ENCODE measurements around the gene CDK4. TPM values are rescaled to one million over a fixed set of nuclear protein-coding genes. Genes with fewer than 3 reads are reported as not detected.

Gene CDK4

DNA sequence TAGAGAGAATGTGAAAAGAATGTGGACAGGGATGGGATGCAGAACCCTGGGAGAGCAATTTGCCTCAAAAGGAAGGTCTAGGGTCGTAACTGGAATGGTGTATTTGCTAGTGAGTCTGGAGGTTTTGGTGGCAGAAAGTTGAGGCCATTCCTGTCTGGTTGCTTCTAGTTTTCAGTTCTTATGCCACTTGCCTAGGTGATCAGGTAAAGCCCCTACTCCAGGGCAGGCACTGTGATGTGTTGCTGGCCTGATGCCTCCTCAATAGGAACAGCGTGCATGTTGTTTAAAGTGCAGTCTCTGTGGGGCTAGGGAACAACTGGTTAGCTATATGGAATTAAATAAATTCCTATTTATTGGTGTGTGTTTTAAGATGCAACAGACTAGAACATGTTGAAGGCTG is 51.8 kb downstream of the CDK4 start:
- TF ChIP-seq POLR2AphosphoS5 (IDR thresholded peaks at IDR 0.05; ENCODE audit: low read depth) (no peak), GABPA (IDR thresholded peaks at IDR 0.05; ENCODE audit: low read depth) (no peak), SPI1 (IDR thresholded peaks at IDR 0.05; ENCODE audit: borderline replicate concordance, low read depth) (no peak)
- TF ChIP-seq, protein P1, sequence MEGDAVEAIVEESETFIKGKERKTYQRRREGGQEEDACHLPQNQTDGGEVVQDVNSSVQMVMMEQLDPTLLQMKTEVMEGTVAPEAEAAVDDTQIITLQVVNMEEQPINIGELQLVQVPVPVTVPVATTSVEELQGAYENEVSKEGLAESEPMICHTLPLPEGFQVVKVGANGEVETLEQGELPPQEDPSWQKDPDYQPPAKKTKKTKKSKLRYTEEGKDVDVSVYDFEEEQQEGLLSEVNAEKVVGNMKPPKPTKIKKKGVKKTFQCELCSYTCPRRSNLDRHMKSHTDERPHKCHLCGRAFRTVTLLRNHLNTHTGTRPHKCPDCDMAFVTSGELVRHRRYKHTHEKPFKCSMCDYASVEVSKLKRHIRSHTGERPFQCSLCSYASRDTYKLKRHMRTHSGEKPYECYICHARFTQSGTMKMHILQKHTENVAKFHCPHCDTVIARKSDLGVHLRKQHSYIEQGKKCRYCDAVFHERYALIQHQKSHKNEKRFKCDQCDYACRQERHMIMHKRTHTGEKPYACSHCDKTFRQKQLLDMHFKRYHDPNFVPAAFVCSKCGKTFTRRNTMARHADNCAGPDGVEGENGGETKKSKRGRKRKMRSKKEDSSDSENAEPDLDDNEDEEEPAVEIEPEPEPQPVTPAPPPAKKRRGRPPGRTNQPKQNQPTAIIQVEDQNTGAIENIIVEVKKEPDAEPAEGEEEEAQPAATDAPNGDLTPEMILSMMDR (IDR thresholded peaks at IDR 0.05; ENCODE audit: insufficient read depth, low read length): no peak
- TF ChIP-seq, protein P2, sequence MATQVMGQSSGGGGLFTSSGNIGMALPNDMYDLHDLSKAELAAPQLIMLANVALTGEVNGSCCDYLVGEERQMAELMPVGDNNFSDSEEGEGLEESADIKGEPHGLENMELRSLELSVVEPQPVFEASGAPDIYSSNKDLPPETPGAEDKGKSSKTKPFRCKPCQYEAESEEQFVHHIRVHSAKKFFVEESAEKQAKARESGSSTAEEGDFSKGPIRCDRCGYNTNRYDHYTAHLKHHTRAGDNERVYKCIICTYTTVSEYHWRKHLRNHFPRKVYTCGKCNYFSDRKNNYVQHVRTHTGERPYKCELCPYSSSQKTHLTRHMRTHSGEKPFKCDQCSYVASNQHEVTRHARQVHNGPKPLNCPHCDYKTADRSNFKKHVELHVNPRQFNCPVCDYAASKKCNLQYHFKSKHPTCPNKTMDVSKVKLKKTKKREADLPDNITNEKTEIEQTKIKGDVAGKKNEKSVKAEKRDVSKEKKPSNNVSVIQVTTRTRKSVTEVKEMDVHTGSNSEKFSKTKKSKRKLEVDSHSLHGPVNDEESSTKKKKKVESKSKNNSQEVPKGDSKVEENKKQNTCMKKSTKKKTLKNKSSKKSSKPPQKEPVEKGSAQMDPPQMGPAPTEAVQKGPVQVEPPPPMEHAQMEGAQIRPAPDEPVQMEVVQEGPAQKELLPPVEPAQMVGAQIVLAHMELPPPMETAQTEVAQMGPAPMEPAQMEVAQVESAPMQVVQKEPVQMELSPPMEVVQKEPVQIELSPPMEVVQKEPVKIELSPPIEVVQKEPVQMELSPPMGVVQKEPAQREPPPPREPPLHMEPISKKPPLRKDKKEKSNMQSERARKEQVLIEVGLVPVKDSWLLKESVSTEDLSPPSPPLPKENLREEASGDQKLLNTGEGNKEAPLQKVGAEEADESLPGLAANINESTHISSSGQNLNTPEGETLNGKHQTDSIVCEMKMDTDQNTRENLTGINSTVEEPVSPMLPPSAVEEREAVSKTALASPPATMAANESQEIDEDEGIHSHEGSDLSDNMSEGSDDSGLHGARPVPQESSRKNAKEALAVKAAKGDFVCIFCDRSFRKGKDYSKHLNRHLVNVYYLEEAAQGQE (IDR thresholded peaks at IDR 0.05; ENCODE audit: insufficient replicate concordance, low read depth): no peak
- no peak for DNase-seq (ENCODE audit: low read depth in 1 of 2, low spot score in 1 of 2)
- H3K27me3 ChIP-seq (ENCODE audit: insufficient read depth, poor library complexity, severe bottlenecking): no peaks in the 10 kb centered on the region
- no peak overlapping the region for H3K4me3 ChIP-seq (replicated peaks; ENCODE audit: insufficient read depth, low read length)
- no peak overlapping the region for H3K27ac ChIP-seq (replicated peaks)

DNA sequence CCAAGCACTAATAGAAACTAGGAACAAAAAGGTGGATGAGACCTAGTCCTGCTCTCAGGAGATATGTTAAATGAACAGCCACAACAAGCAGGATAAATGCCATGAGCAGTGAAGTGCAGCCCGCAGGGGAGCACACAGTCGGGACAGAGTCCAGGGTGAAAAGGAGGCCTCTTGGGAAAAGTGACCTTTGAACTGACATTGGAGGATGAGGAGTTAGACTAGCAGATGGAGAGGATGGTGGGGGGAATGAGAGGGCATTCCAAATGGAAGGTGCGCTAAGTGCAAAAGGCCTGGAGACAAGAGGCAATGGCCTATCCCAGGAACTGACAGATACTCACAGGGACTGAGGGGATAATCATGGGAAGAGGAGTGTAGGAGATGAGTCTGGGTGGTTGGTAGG is 53.7 kb downstream of the CDK4 start:
- no peak for DNase-seq (ENCODE audit: low read depth in 1 of 2, low spot score in 1 of 2)
- Histone ChIP-seq H3K4me3 (replicated peaks; ENCODE audit: insufficient read depth, low read length) (no peak overlapping the region), H3K27me3 (ENCODE audit: insufficient read depth, poor library complexity, severe bottlenecking) (no peaks in the 10 kb centered on the region), H3K27ac (replicated peaks) (no peak overlapping the region)
- TF ChIP-seq, protein P2 (IDR thresholded peaks at IDR 0.05; ENCODE audit: insufficient replicate concordance, low read depth): no peak
- TF ChIP-seq GABPA (IDR thresholded peaks at IDR 0.05; ENCODE audit: low read depth) (no peak), POLR2AphosphoS5 (IDR thresholded peaks at IDR 0.05; ENCODE audit: low read depth) (no peak), SPI1 (IDR thresholded peaks at IDR 0.05; ENCODE audit: borderline replicate concordance, low read depth) (no peak)
- TF ChIP-seq, protein P1 (IDR thresholded peaks at IDR 0.05; ENCODE audit: insufficient read depth, low read length): no peak

Small RNAs within 50 kb of the gene (microRNA-seq; reads per million reads assigned to microRNA genes)
- not detected for gene MIR6759

Measured in HL-60 (cell line).